ENCODE data around the gene UNKL. TPM values are rescaled to one million over a fixed set of nuclear protein-coding genes. Genes with fewer than 3 reads are reported as not detected.
A peak's percentile ranks its signal among the peaks of the same experiment; 100 is the strongest.

Gene UNKL
- total RNA-seq, 1 experiment from 2014 or later: 32.0 TPM

GRCh38 chr16:1450218-1450617 lies 35.7 kb upstream of the UNKL start:
- Histone ChIP-seq H3K9ac (ENCODE audit: extremely low read depth, insufficient read length, low read length) (no peak overlapping the region), H3K9me3 (ENCODE audit: control insufficient read depth, low read depth, low read length) (no peaks in the 10 kb centered on the region), H2BK12ac (ENCODE audit: insufficient read length, low read depth, low read length) (no peak overlapping the region), H4K20me1 (ENCODE audit: control insufficient read depth, insufficient read depth, insufficient read length) (peaks cover 2% of the 10 kb centered on the region), H2BK20ac (ENCODE audit: low read depth, low read length, poor library complexity, severe bottlenecking) (no peak overlapping the region), H4K8ac (replicated peaks; ENCODE audit: insufficient read length, low read depth, low read length) (no peak overlapping the region), H3K14ac (ENCODE audit: insufficient read depth, low read length) (no peak overlapping the region), H3K56ac (ENCODE audit: insufficient read length, low read depth, low read length) (no peak overlapping the region), H2BK5ac (ENCODE audit: insufficient read length, low read length) (no peak overlapping the region), H3K27me3 (ENCODE audit: insufficient read depth, low read length) (no peaks in the 10 kb centered on the region), H4K5ac (ENCODE audit: insufficient read length, low read depth, low read length) (no peak overlapping the region), H3K4me1 (ENCODE audit: insufficient read depth, low read length) (no peaks in the 10 kb centered on the region), H3K23me2 (ENCODE audit: insufficient read length, low read depth, low read length, poor library complexity, severe bottlenecking) (no peaks in the 10 kb centered on the region), H3T11ph (ENCODE audit: low read length) (no peak overlapping the region), H3K79me1 (ENCODE audit: insufficient read depth, low read depth, low read length, poor library complexity, severe bottlenecking) (no peaks in the 10 kb centered on the region), H3K4ac (ENCODE audit: low read depth, low read length) (no peak overlapping the region), H3K23ac (ENCODE audit: insufficient read length, low read depth, low read length) (no peak overlapping the region), H2BK15ac (ENCODE audit: low read depth, low read length) (no peak overlapping the region), H3K79me2 (ENCODE audit: insufficient read depth, low read length) (no peaks in the 10 kb centered on the region), H3K18ac (ENCODE audit: insufficient read length, low read depth, low read length) (no peak overlapping the region), H2AFZ (ENCODE audit: low read length) (no peak overlapping the region), H2AK5ac (ENCODE audit: insufficient read length, low read length) (no peak overlapping the region), H2BK120ac (ENCODE audit: low read depth, low read length, poor library complexity, severe bottlenecking) (no peak overlapping the region), H4K91ac (ENCODE audit: insufficient read length, low read depth, low read length) (no peak overlapping the region), H3K4me2 (ENCODE audit: insufficient read depth, insufficient read length, low read length) (no peak overlapping the region), H3K27ac (ENCODE audit: insufficient read length, low read depth, low read length) (no peak overlapping the region)
- peak overlapping the region in 1 of 3 experiments; percentile 85; a peak in 2 of 7 replicates for H3K27ac Mint-ChIP-seq
- H3K27me3 Mint-ChIP-seq (ENCODE audit: low read depth): peaks cover 1% of the 10 kb centered on the region; the same call in 1 of the 2 replicates
- WGBS (ENCODE audit: extremely low coverage, insufficient read length, low lambda C conversion rate): no CpG with 5 or more reads among the region's 29 CpGs
- H3K9me3 Mint-ChIP-seq: no peaks in the 10 kb centered on the region
- no peak for DNase-seq
- H3K36me3 Mint-ChIP-seq (ENCODE audit: insufficient read depth in 1 of 3, low read depth in 3 of 3): peaks cover 0 to 33% (median 31%) of the 10 kb centered on the region in 3 experiments; a peak in 5 of 7 replicates
- no peaks in the 10 kb centered on the region for H3K4me1 Mint-ChIP-seq
- no peak overlapping the region for H3K4me3 Mint-ChIP-seq
- TF ChIP-seq, protein P1, sequence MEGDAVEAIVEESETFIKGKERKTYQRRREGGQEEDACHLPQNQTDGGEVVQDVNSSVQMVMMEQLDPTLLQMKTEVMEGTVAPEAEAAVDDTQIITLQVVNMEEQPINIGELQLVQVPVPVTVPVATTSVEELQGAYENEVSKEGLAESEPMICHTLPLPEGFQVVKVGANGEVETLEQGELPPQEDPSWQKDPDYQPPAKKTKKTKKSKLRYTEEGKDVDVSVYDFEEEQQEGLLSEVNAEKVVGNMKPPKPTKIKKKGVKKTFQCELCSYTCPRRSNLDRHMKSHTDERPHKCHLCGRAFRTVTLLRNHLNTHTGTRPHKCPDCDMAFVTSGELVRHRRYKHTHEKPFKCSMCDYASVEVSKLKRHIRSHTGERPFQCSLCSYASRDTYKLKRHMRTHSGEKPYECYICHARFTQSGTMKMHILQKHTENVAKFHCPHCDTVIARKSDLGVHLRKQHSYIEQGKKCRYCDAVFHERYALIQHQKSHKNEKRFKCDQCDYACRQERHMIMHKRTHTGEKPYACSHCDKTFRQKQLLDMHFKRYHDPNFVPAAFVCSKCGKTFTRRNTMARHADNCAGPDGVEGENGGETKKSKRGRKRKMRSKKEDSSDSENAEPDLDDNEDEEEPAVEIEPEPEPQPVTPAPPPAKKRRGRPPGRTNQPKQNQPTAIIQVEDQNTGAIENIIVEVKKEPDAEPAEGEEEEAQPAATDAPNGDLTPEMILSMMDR (conservative IDR thresholded peaks at IDR 0.05): peak; percentile 45
